SKM-1 treated with dmso at 0.1 percent for 144 hours (cell line): Measurements from ENCODE around the gene EGFL7.

Experiments
- DNase-seq: peaks from one replicate; lab custom pipeline; 2025; ENCODE audit not compliant: unreplicated experiment; lab: John Stamatoyannopoulos, UW

The EGFL7 gene

GRCh38 chr9:136713550-136713949 is 50.8 kb downstream of the EGFL7 start:
- no peak for DNase-seq

- DNase-seq, result no peak
Measured at GRCh38 chr9:136714096-136714892, 51.6 kb downstream of the EGFL7 start.

- DNase-seq, result no peak
Measured at GRCh38 chr9:136714893-136715274, 52.2 kb downstream of the EGFL7 start.

- no peak for DNase-seq
Measured at GRCh38 chr9:136717399-136717798, 54.7 kb downstream of the EGFL7 start.

DNA sequence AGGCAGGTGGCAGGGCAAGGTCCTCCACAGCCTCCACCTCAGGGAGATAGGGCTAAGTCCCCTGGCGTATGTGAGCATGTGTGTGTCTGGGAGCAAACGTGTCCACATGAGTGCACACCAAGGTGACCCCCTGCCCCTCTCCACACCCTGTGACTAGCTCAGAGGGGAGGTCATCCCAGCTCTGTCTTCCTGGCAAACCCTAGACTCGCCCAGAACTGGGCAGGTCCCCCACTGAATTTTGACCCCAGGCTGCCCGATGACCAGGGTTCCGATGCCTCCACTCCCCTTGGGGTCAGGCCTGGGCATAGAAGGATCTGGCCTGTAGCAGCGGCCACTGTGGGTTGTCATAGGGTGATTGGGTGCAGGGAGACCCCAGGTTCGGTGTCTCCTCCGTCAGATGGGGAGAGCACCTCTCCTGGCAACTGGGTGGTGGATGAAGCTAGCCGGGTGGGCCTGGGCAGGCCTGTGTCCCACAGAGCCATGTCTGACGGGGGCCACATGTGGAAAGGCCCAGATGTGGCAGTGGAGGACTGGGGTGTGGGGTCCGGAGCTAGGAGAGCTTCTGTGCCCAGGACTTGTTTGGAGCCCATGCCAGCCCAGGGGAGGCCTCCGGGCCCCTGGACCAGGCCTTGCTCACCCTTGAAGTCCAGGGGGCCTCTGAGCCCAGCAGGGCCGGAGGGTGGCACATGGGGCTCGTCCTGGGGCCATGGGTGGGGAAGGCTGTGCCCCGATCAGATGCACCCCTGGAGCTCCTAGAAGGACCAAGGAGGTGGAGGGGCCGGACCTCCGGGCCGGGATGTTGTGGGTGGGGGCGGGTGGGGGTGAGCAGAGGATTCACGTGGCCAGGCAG is 55.9 kb downstream of the EGFL7 start:
- no peak for DNase-seq

DNA sequence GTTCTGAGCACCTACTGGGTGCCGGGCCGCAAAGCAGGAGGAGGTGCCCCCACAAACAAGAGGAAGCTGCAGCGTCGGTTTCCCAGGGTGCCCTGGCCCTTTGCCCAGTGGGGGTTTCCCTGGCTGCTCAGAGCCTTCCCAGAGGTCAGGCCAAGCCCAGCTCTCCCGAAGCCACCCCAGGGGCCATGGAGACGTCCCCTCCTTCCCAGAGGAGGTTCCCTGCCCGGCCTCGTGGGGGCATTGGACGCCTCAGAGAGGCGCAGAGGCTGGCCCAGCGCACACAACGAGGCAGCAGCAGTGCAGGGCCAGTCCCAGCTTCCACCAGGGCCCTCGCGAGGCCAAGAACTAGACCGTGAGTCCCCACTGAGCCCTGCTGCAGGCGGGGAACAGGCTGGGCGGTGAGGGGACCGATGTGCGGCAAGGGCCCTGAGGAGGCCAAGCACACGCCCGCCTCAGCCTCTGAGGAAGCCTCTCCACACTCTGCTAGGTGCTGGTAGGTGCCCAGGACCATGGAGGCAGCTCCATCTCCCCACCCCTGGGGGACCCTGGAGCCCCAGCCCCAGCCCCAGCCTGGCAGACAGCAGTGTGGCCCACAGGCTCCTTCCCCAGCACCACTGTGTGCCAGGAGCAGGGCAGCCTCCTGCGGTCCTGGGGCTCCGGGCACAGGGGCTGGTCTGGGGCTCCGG is 56.6 kb downstream of the EGFL7 start:
- DNase-seq, result peak; percentile 19

DNA sequence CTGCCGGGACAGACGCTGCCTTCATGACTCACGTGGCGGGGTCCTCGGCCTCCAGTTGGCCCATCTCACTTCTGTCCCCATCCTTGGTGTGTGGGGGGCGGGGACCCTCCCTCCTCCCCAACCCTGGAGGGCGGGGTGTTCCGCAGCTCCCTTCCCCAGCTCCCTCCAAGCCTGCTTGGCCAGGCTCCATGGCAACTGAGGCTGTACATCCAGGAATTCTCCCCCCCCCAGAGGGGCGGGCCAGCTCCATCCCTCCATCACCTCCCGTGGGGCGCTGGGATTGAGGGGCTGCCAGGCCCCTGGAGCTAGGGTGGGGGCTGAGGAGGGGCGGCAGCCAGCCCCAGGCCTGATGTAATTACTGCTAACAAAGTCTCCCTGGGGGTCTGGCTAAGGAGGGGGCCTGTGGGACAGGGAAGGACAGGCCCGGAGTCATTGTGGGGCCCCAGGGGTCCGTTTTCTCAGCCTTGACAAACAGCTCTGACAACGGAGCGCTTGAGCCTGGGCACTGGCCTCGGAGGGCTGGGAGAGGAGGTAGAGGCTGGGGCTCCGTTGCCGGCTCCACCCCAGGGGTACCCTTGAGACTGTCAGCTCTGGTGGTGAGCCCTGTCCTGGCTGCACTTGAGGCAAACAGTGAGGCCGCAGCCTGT is 57.7 kb downstream of the EGFL7 start:
- DNase-seq, result no peak

- no peak for DNase-seq
Measured at GRCh38 chr9:136720898-136721338, 58.2 kb downstream of the EGFL7 start.

- no peak for DNase-seq
Measured at GRCh38 chr9:136721339-136722092, 58.8 kb downstream of the EGFL7 start.
